GM18519 (cell line): Measurements from ENCODE around the gene MOCS3.
"Not testable (repeated sequence)": the region's sequence is repeated elsewhere in the genome, so short reads cannot be mapped to it uniquely, and the experiment has no call there.

Source experiments
- ATAC-seq: cut with Tn5 transposase; IDR thresholded peaks from one replicate; pipeline ENCODE4 v1.9.1; 2021; ENCODE audit warnings: mild to moderate bottlenecking, moderate library complexity; ENCODE audit not compliant: unreplicated experiment, low FRiP score

The MOCS3 gene

GRCh38 chr20:50931306-50932015, 27.2 kb upstream of the MOCS3 start, which contains the start of gene ADNP:
Gene ADNP, minus strand, starts transcription at chr20:50931437. Its CDS starts 27,441 bp downstream, at chr20:50903996.
- ATAC-seq = peak; percentile 39

DNA sequence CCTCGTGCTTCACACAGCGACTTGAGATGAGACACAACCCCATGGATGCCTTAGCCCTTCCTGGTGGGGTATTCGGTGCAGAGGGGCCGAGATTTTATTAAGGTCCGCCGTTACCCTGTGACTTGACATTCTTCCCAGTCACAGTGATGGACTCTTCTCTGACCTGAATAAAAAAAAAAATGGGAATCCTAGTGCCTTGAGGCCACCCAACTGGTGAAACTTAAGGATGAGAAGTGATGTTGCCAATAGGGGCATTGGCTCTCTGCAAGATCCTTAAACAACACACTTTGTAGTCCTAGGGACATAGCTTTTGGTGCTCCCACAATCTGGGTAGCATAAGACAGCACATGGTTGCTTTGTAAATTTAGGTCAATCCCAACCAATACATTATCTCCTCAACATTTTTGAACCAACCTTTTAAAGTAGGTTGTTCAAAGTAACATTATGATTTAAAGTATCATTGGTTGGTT, 26.6 kb upstream of the MOCS3 start:
- no peak for ATAC-seq

DNA sequence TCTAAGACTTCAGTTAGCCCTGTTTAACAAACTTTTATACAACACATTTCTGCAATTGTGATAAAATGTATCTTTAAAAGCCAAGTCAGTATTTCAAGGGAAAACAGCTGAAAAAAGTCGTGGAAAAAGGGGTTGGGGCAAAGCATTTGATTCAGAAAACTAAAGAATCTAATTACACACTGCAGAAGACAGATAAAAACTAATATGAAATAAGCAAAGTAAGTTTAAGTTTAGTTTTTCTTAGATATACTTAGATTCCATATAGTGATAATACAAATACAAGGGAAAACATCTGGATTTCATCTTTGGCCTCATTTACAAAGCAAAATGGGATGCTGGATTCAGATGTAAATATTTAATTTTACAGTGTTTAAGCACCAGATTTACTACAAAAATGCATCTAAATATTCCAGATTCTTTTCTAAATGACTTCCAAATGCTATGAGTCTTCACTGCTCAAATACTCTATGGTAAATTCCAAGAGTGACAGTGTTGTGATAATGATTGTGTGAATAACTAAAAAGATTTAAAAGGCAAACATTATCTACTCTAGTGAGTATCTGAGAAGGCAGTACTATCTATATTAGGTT, 25.8 kb upstream of the MOCS3 start:
- no peak for ATAC-seq

- ATAC-seq = no peak
Measured at GRCh38 chr20:50933589-50933988, 25.0 kb upstream of the MOCS3 start.

DNA sequence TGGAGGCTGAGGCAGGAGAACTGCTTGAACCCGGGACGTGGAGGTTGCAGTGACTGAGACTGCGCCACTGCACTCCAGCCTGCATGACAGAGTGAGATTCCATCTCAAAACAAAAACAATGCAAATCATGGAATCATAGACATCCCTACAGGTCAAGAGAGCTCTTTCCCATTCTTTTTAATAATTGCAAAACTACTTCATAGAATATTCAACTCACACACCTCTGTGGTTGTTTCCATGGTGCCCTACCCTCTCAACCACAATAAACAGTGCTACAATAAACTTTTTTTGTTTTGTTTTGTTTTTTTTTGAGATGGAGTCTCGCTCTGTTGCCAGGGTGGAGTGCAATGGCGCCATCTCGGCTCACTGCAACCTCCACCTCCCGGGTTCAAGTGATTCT, 15.5 kb upstream of the MOCS3 start:
- ATAC-seq = no peak

GRCh38 chr20:50948132-50948785, 10.4 kb upstream of the MOCS3 start:
- no peak for ATAC-seq

DNA sequence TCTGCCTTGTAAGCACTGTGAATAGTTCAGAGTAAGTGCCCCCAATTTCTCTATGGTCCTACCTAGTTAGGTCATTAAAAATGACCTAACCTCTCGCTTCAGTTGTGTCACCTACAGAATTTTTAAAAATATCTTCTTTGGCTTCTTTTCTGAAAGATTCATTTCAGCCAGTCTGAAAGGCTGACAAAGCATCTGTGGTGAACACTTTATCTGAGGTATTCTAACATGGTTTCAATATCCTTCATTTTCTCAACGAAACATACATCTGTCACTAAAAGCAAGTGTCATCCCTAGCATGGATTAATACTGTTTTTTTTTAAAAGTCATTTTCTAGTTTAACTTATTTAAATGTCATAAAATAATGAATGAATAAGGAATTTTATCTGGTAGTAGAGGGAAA, 5.4 kb upstream of the MOCS3 start:
- ATAC-seq = no peak

- no peak for ATAC-seq
Measured at GRCh38 chr20:50953821-50954220, 4.8 kb upstream of the MOCS3 start.

DNA sequence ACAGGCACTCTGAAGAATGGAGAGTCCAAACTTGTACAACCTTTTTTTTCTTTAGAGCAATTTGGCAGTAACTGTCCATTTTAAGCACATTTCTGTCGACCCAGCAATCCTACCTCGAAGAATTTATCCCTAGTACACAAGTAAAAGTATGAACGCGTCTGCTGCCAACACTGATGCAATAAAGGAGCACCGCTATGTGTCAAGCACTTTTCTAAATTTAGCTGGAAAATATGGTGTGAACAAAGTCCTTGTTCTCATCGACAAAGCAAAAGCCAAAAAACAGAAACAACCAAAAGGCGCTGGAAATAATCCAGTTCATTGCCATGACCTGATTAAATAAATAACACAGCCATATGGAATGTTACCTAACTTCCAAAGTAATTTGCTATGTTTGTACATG, 1.3 kb upstream of the MOCS3 start:
- no peak for ATAC-seq

DNA sequence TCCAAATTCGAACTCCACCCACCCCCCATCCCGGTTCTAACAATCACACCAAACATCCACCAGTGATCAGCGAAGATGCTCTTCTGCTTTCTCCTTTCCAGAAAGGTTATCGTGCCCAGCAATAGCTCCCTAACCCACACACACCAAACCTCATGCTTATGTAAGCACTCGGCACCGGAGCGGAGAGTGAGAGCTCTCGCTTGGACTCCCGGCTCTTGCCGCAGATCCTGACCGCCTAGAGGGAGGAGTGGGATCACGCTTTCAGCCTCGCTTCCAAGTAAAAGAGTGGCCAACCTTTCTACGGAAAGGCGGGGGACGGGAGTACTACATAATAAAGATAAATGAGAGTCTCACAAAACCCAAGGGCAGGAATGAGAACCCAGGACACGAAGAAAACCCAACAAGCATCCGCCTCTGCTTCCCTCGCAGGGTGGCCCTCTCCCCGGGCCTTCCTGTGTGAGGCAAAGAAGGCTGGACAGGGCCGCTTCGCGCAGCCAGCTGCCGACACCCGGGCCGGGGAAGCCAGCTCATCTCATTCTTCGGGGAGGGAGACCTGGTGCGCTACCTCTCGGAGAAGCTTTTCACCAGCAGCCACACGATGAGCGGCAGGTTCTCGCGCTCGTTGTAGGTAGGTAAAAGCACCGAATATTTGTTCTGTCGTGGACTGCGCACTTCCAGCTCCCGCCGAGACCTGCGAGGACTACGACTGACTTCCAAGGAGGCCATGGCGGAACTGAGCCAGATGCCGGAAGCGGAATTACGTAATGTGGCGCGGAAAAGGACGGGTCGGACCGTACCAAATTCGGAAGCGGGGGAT, 612 bp upstream of the MOCS3 start, which contains the start of gene DPM1:
Gene DPM1 (minus strand): TSS at position 735 of the 817 bp plus-strand sequence. CDS start 9 bp downstream, at position 726.
- peak; percentile 45 for ATAC-seq

- ATAC-seq = no peak
Measured at GRCh38 chr20:50959543-50960126, 1.0 kb downstream of the MOCS3 start.

- no peak for ATAC-seq
Measured at GRCh38 chr20:50967586-50967985, 9.0 kb downstream of the MOCS3 start.

DNA sequence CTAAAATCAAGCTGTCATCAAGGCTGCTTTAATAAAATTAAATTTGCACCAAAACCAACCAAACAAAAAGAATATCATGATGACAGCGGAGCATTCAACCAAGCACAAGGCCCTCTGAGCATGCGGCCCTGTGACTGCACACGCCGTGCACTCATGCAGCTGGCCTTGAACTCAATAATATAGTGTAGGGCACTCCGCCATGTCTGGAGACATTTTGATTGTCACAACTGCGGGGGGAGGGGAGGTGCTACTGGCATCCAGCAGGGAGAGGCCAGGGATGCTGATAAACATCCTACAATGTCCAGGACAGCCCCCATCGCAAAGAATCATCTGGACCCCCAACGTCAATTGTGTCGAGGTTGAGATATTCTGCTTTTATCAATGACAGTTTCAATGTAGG, 9.7 kb downstream of the MOCS3 start:
- no peak for ATAC-seq

DNA sequence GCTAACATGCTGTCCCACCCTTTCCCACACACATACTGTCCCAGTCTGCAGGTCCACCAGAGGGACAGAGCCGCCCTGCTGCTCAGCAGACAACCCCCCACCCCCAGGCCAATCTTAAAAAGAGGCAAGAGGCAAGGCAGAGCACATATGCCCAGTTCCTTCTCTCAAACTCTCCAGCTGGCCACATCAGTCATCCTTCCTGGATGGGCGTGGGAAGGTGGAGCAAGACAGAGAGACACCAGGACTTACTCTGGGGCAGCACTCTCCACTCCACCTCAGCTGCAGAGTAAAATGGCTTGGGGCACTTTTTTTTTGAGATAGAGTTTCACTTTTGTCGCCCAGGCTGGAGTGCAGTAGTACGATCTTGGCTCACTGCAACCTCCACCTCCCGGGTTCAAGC, 10.8 kb downstream of the MOCS3 start:
- ATAC-seq = no peak

DNA sequence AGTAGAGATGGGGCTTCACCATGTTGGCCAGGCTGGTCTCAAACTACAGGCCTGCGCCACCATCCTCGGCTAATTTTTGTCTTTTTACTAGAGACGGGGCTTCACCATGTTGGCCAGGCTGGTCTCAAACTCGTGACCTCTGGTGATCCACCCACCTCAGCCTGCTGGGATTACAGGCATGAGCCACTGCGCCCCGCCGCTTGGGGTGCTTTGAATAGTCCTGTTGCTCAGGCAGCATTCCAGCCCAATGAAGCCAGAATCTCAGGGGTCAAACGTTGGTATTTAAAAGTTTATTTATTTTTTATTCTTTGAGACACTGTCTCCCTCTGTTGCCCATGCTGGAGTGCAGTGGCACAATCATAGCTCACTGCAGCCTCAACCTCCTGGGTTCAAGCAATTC, 11.3 kb downstream of the MOCS3 start:
- no peak for ATAC-seq

- no peak for ATAC-seq
Measured at GRCh38 chr20:50975701-50976330, 17.2 kb downstream of the MOCS3 start.

- ATAC-seq = no peak
Measured at GRCh38 chr20:50977066-50978021, 18.7 kb downstream of the MOCS3 start.

GRCh38 chr20:50978533-50978932, 19.9 kb downstream of the MOCS3 start:
- not testable (repeated sequence) for ATAC-seq
